ENCODE measurements around the gene GNPAT.

The GNPAT gene

DNA sequence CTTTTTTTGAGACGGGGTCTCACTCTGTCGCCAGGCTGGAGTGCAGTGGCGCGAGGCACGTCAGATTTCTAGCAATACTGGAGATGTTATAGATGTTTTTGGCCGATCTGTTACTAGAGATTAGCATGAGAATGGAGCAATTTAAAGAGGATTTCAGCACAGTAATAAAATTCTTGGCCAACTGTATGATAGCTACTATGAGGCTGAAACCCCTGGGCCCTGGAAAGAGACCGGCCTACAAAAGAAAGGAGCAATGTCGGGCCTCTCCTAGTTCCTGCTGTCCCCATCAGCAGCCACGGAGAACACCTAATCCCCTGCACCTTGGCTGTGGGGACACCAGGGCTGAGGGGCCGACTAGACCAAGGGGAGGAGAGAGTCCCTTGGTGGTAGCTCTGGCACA is 9.5 kb upstream of the GNPAT start:
- no peaks in the 10 kb centered on the region; the same call in 1 of the 2 replicates for H4K20me1 ChIP-seq (ENCODE audit: insufficient read depth, low read length)
- TF ChIP-seq, protein P1, sequence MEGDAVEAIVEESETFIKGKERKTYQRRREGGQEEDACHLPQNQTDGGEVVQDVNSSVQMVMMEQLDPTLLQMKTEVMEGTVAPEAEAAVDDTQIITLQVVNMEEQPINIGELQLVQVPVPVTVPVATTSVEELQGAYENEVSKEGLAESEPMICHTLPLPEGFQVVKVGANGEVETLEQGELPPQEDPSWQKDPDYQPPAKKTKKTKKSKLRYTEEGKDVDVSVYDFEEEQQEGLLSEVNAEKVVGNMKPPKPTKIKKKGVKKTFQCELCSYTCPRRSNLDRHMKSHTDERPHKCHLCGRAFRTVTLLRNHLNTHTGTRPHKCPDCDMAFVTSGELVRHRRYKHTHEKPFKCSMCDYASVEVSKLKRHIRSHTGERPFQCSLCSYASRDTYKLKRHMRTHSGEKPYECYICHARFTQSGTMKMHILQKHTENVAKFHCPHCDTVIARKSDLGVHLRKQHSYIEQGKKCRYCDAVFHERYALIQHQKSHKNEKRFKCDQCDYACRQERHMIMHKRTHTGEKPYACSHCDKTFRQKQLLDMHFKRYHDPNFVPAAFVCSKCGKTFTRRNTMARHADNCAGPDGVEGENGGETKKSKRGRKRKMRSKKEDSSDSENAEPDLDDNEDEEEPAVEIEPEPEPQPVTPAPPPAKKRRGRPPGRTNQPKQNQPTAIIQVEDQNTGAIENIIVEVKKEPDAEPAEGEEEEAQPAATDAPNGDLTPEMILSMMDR (IDR thresholded peaks at IDR 0.05; ENCODE audit: low read depth, low read length) = no peak
- no peak for TF ChIP-seq EZH2phosphoT487 (IDR thresholded peaks at IDR 0.05; ENCODE audit: low read depth)
- peaks cover 39% of the 10 kb centered on the region for H3K36me3 ChIP-seq (replicated peaks; ENCODE audit: low read depth, low read length)
- peaks cover 11% of the 10 kb centered on the region for H3K79me2 ChIP-seq (ENCODE audit: low read length)
- H3K9ac ChIP-seq (ENCODE audit: low read length) = no peak overlapping the region
- no peaks in the 10 kb centered on the region for H3K4me1 ChIP-seq (ENCODE audit: low read length)
- H3K4me3 ChIP-seq (ENCODE audit: low read length) = no peak overlapping the region
- no peak overlapping the region for H3K27ac ChIP-seq (ENCODE audit: low read length)
- no peaks in the 10 kb centered on the region for H3K9me3 ChIP-seq (ENCODE audit: insufficient read depth, low read length)
- no peak overlapping the region for H2AFZ ChIP-seq (ENCODE audit: low read depth, low read length)
- H3K4me2 ChIP-seq (ENCODE audit: low read length) = no peak overlapping the region
- no peaks in the 10 kb centered on the region for H3K27me3 ChIP-seq (ENCODE audit: low read depth, low read length)

GRCh38 chr1:231232870-231233734 is 7.9 kb upstream of the GNPAT start:
- no peak overlapping the region for H2AFZ ChIP-seq (ENCODE audit: low read depth, low read length)
- TF ChIP-seq EZH2phosphoT487 (IDR thresholded peaks at IDR 0.05; ENCODE audit: low read depth) = no peak
- TF ChIP-seq, protein P1 (IDR thresholded peaks at IDR 0.05; ENCODE audit: low read depth, low read length) = no peak
- H3K36me3 ChIP-seq (replicated peaks; ENCODE audit: low read depth, low read length) = peaks cover 42% of the 10 kb centered on the region
- no peaks in the 10 kb centered on the region for H3K27me3 ChIP-seq (ENCODE audit: low read depth, low read length)
- peaks cover 11% of the 10 kb centered on the region for H3K79me2 ChIP-seq (ENCODE audit: low read length)
- no peaks in the 10 kb centered on the region for H3K4me1 ChIP-seq (ENCODE audit: low read length)
- no peak overlapping the region for H3K4me3 ChIP-seq (ENCODE audit: low read length)
- H3K4me2 ChIP-seq (ENCODE audit: low read length) = no peak overlapping the region
- H3K9me3 ChIP-seq (ENCODE audit: insufficient read depth, low read length) = no peaks in the 10 kb centered on the region
- no peaks in the 10 kb centered on the region; the same call in 1 of the 2 replicates for H4K20me1 ChIP-seq (ENCODE audit: insufficient read depth, low read length)
- no peak overlapping the region for H3K9ac ChIP-seq (ENCODE audit: low read length)
- H3K27ac ChIP-seq (ENCODE audit: low read length) = no peak overlapping the region

DNA sequence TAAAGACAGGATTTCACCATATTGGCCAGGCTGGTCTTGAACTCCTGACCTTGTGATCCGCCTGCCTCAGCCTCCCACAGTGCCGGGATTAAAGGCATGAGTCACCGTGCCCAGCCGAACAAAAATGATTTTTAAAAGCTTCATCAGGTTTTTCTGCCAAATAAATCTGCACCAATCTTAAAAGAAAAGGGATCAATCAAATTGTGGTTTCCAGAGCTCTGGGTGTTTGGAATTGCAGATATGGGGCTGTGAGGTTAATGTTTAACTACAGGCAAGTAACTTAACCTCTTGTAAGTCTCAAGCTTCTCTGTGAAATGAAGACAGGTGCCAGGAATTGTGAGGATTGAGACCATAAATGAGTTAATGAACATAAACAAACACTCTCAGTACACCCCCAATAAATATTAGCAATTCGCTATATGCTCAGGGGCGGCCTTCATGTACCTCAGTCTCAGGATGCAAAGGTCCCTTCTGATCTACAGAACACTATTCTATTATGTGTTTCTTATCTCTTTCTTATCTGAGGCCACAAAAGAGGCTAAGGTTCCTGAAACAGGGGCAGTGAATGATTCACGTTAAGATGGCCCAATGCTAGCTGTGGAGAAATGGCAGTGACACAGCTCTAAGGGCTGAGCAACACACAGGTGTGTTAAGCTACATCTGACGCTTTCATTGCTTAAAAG is 7.1 kb upstream of the GNPAT start:
- H3K4me3 ChIP-seq (ENCODE audit: low read length) = no peak overlapping the region
- H2AFZ ChIP-seq (ENCODE audit: low read depth, low read length) = no peak overlapping the region
- peaks cover 11% of the 10 kb centered on the region for H3K79me2 ChIP-seq (ENCODE audit: low read length)
- TF ChIP-seq EZH2phosphoT487 (IDR thresholded peaks at IDR 0.05; ENCODE audit: low read depth) = no peak
- TF ChIP-seq, protein P1 (IDR thresholded peaks at IDR 0.05; ENCODE audit: low read depth, low read length) = no peak
- H4K20me1 ChIP-seq (ENCODE audit: insufficient read depth, low read length) = no peaks in the 10 kb centered on the region; the same call in 1 of the 2 replicates
- H3K9me3 ChIP-seq (ENCODE audit: insufficient read depth, low read length) = no peaks in the 10 kb centered on the region
- H3K4me2 ChIP-seq (ENCODE audit: low read length) = no peak overlapping the region
- H3K36me3 ChIP-seq (replicated peaks; ENCODE audit: low read depth, low read length) = peaks cover 50% of the 10 kb centered on the region
- no peak overlapping the region for H3K9ac ChIP-seq (ENCODE audit: low read length)
- no peaks in the 10 kb centered on the region for H3K27me3 ChIP-seq (ENCODE audit: low read depth, low read length)
- no peaks in the 10 kb centered on the region for H3K4me1 ChIP-seq (ENCODE audit: low read length)
- no peak overlapping the region for H3K27ac ChIP-seq (ENCODE audit: low read length)

DNA sequence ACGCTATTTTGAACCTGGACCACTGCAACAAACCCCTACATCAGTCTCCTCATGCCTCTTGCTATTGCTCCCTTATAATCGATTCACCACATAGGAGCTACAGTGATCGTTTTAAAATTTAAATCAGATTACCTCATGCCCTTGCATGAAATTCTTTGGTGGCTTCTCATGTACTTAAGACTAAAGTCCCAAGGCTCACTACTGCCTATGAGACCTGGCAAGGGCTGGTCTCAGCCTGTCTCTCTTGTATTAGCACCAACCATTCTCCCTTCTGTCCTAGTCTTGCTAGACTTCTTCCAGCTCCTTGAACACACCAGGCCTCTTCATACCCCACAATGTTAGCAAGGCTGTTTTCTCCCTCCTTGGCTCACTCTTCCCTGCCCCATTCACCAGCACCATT is 6.5 kb upstream of the GNPAT start:
- no peak overlapping the region for H3K27ac ChIP-seq (ENCODE audit: low read length)
- peaks cover 1% of the 10 kb centered on the region for H3K4me1 ChIP-seq (ENCODE audit: low read length)
- H3K36me3 ChIP-seq (replicated peaks; ENCODE audit: low read depth, low read length) = peaks cover 53% of the 10 kb centered on the region
- H3K79me2 ChIP-seq (ENCODE audit: low read length) = peaks cover 14% of the 10 kb centered on the region
- no peaks in the 10 kb centered on the region; the same call in 1 of the 2 replicates for H4K20me1 ChIP-seq (ENCODE audit: insufficient read depth, low read length)
- no peaks in the 10 kb centered on the region for H3K27me3 ChIP-seq (ENCODE audit: low read depth, low read length)
- no peak overlapping the region for H3K9ac ChIP-seq (ENCODE audit: low read length)
- H2AFZ ChIP-seq (ENCODE audit: low read depth, low read length) = no peak overlapping the region
- H3K9me3 ChIP-seq (ENCODE audit: insufficient read depth, low read length) = no peaks in the 10 kb centered on the region
- H3K4me3 ChIP-seq (ENCODE audit: low read length) = no peak overlapping the region
- TF ChIP-seq EZH2phosphoT487 (IDR thresholded peaks at IDR 0.05; ENCODE audit: low read depth) = no peak
- TF ChIP-seq, protein P1 (IDR thresholded peaks at IDR 0.05; ENCODE audit: low read depth, low read length) = no peak
- no peak overlapping the region for H3K4me2 ChIP-seq (ENCODE audit: low read length)

All from OCI-LY3 (cell line).